Ovary (tissue), 9 donors: ENCODE data around the gene PARN. TPM values are rescaled to one million over a fixed set of nuclear protein-coding genes. Genes with fewer than 3 reads are reported as not detected.

Source experiments
- DNase-seq, 5 donors: peaks; one replicate each; pipeline ENCODE4 v3.0.0-alpha.2; 2019 to 2020
- H3K27ac ChIP-seq, 2 donors: fragments of 200-600 bp; one replicate each; pipeline versions ENCODE4 v1.5.1 to v1.8.0; 2019 to 2022
- H3K27me3 ChIP-seq: fragments of 200-600 bp; one replicate; pipeline ENCODE4 v1.8.0; 2022
- H3K36me3 ChIP-seq: fragments of 200-600 bp; sonication (generic); one replicate; pipeline ENCODE4 v1.5.1; 2019
- H3K4me1 ChIP-seq: one replicate; pipeline ENCODE4 v1.8.1; 2013; ENCODE audit warnings: mild to moderate bottlenecking, moderate library complexity; ENCODE audit not compliant: insufficient read depth
- H3K4me3 ChIP-seq: fragments of 200-600 bp; sonication (generic); one replicate; pipeline ENCODE4 v1.5.1; 2017
- H3K9me3 ChIP-seq, 2 donors: fragments of 200-600 bp in 1 of 2; sonication (generic) in 1 of 2; one replicate each; pipeline versions ENCODE4 v1.5.1 to v1.8.1; 2013 to 2019; ENCODE audit warnings: mild to moderate bottlenecking in 1 of 2, moderate library complexity in 1 of 2
- CTCF ChIP-seq, 3 donors: fragments of 450-650 bp in 2 of 3; fragments of 200-600 bp in 1 of 3; IDR thresholded peaks; one replicate each; pipeline versions ENCODE4 v1.5.1 to v1.8.0; 2016 to 2022; ENCODE audit warnings: antibody characterized with exemption in 3 of 3, mild to moderate bottlenecking in 1 of 3
- EP300 ChIP-seq: sonication (generic); formaldehyde crosslinking; IDR thresholded peaks from one replicate; pipeline ENCODE4 v1.6.1; 2017; ENCODE audit warnings: antibody characterized with exemption
- POLR2A ChIP-seq: fragments of 450-650 bp; IDR thresholded peaks from one replicate; pipeline ENCODE4 v1.6.1; 2017; ENCODE audit warnings: antibody characterized with exemption, mild to moderate bottlenecking, moderate library complexity
- WGBS, 3 donors: extraction: QIAGEN DNeasy Blood & Tissue Kit in 1 of 3; methylation state at CpG; one replicate each; pipeline versions ENCODE4 v1.1.5 to v1.1.7; 2013 to 2017; 5-methylcytosine and 5-hydroxymethylcytosine counted together
- intact Hi-C, 4 donors: fragments of 100-400 bp; cut with DNase I; formaldehyde crosslinking; loops; one replicate each; pipeline versions ENCODE4 v1.11.0 to v1.15.1; 2022 to 2023
- polyA plus RNA-seq, 2 donors: library from polyadenylated mRNA; stranded (reverse); fragments of 200-250 nt in 1 of 2; fragments of 350-450 nt in 1 of 2; fragmentation: Illumina TruSeq in 1 of 2; extraction: RNeasy Lipid Tissue Mini Kit (QIAGEN cat#74804) in 1 of 2; gene quantifications; one replicate each; pipeline ENCODE4 v1.2.3, GENCODE V29; 2013 to 2014
- total RNA-seq, 7 donors: library from RNA; depleted of rRNA in 2 of 7; stranded (reverse); fragments of >200 nt in 2 of 7; fragmentation: NEBNext Ultra II Directional in 3 of 7; extraction: Animal tissue kit (Norgen Biotek cat#: 25700) in 3 of 7; gene quantifications; one replicate each; pipeline versions ENCODE4 v1.1.0 to v1.2.4, GENCODE V29; 2016 to 2023
- donor health status: DM: no; HTN: no; CAD: no; lungs with moderate emphysema.
- donor health status: DM: no; HTN: no; CAD: no.
- donor health status: Bipolar disorder and iron deficiency.
- donor health status: DM: yes; HTN: yes; CAD: no.
- donor health status: DM: no; HTN: no; CAD: no.
- donor health status: DM: yes; HTN: yes; CAD: no.

PARN gene
- total and polyA plus RNA-seq, 9 donors: 19.5 to 42.0 (median 29.0) TPM

- no peaks in the 10 kb centered on the region for H3K9me3 ChIP-seq
- DNase-seq: no peak
- no peak overlapping the region for H3K4me3 ChIP-seq
- H3K4me1 ChIP-seq: peaks cover 11% of the 10 kb centered on the region
- TF ChIP-seq CTCF (IDR thresholded peaks at IDR 0.05) (no peak), POLR2A (no peak), EP300 (no peak)
- H3K27ac ChIP-seq: no peak overlapping the region
- WGBS, 3 donors: 73 to 77% (median 73%) methylated on average over 2 of the region's 2 CpGs
- intact Hi-C loops: no loop called here
- no peaks in the 10 kb centered on the region for H3K27me3 ChIP-seq
- no peaks in the 10 kb centered on the region for H3K36me3 ChIP-seq
These were observed 124.2 kb downstream of the PARN start for GRCh38 chr16:14505846-14506245.

GRCh38 chr16:14502932-14503741 is 126.9 kb downstream of the PARN start:
- TF ChIP-seq EP300 (no peak), CTCF (IDR thresholded peaks at IDR 0.05) (no peak), POLR2A (no peak)
- no peak overlapping the region for H3K4me3 ChIP-seq
- 85 to 91% (median 90%) methylated on average over 9 of the region's 9 CpGs for WGBS, 3 donors
- DNase-seq: no peak
- intact Hi-C loops: no loop called here
- no peaks in the 10 kb centered on the region for H3K27me3 ChIP-seq
- H3K36me3 ChIP-seq: no peaks in the 10 kb centered on the region
- no peaks in the 10 kb centered on the region for H3K9me3 ChIP-seq
- H3K27ac ChIP-seq: no peak overlapping the region
- H3K4me1 ChIP-seq: peaks cover 6% of the 10 kb centered on the region

GRCh38 chr16:14502256-14502875 is 127.7 kb downstream of the PARN start:
- 51 to 60% (median 55%) methylated on average over 4 of the region's 4 CpGs for WGBS, 3 donors
- H3K4me3 ChIP-seq: no peak overlapping the region
- no peaks in the 10 kb centered on the region for H3K9me3 ChIP-seq
- no peaks in the 10 kb centered on the region for H3K27me3 ChIP-seq
- intact Hi-C loops: no loop called here
- no peak for TF ChIP-seq CTCF (IDR thresholded peaks at IDR 0.05)
- no peak for TF ChIP-seq EP300
- no peak for TF ChIP-seq POLR2A
- peak overlapping the region in 1 of 2 donors; percentile 51 for H3K27ac ChIP-seq
- peaks cover 6% of the 10 kb centered on the region for H3K4me1 ChIP-seq
- no peaks in the 10 kb centered on the region for H3K36me3 ChIP-seq
- no peak for DNase-seq

GRCh38 chr16:14501331-14502255 is 128.5 kb downstream of the PARN start:
- Histone ChIP-seq H3K4me3 (no peak overlapping the region), H3K27me3 (no peaks in the 10 kb centered on the region), H3K4me1 (peaks cover 6% of the 10 kb centered on the region), H3K27ac (peak overlapping the region in 1 of 2 donors; percentile 51), H3K36me3 (no peaks in the 10 kb centered on the region), H3K9me3 (no peaks in the 10 kb centered on the region)
- TF ChIP-seq CTCF (IDR thresholded peaks at IDR 0.05) (no peak), EP300 (no peak)
- DNase-seq: peak; percentile 89 to 92 (median 91)
- 11 to 13% (median 11%) methylated on average over 9 of the region's 9 CpGs for WGBS, 3 donors
- intact Hi-C loops: no loop called here
